ENCODE measurements around the gene C4orf51.

The C4orf51 gene

GRCh38 chr4:145763399-145763798, 83.5 kb downstream of the C4orf51 start:
- DNase-seq: no peak
- WGBS (ENCODE audit: insufficient coverage): 95% methylated on average over 4 of the region's 4 CpGs
- no peak overlapping the region for H3K27ac ChIP-seq (ENCODE audit: insufficient read depth in 1 of 2, low read depth in 1 of 2, low read length in 2 of 2, poor library complexity in 1 of 2, severe bottlenecking in 2 of 2)
- peaks cover 0 to 8% (median 3%) of the 10 kb centered on the region in 4 experiments for H3K4me1 ChIP-seq (ENCODE audit: control extremely low read depth in 1 of 4, control insufficient read depth in 4 of 4, insufficient read depth in 4 of 4, low read length in 3 of 4)
- peaks cover 0 to 8% (median 0%) of the 10 kb centered on the region in 5 experiments for H3K9me3 ChIP-seq (ENCODE audit: control extremely low read depth in 1 of 5, control insufficient read depth in 4 of 5, insufficient read depth in 2 of 5, low read depth in 1 of 5, low read length in 4 of 5)
- POLR2A ChIA-PET: no interaction called here
- H3K4me3 ChIP-seq (ENCODE audit: control insufficient read depth in 1 of 7, extremely low read depth in 1 of 7, insufficient read depth in 4 of 7, low read depth in 2 of 7, low read length in 6 of 7): no peak overlapping the region
- no peaks in the 10 kb centered on the region for H3K27me3 ChIP-seq (replicated peaks in 2 of 5; ENCODE audit: control insufficient read depth in 4 of 5, insufficient read depth in 5 of 5, low read length in 4 of 5)
- peaks cover 13 to 79% (median 51%) of the 10 kb centered on the region in 4 experiments for H3K36me3 ChIP-seq (ENCODE audit: control insufficient read depth in 4 of 4, insufficient read depth in 4 of 4, low read length in 3 of 4)
- CTCF ChIA-PET: interaction anchor here (1.5 kb wide), 1 partner anchor 47 kb away, joined by 3 read pairs; no protein-coding TSS in a partner anchor

- ChIA-PET CTCF (no interaction called here), POLR2A (no interaction called here)
- peaks cover 0 to 8% (median 0%) of the 10 kb centered on the region in 5 experiments for H3K9me3 ChIP-seq (ENCODE audit: control extremely low read depth in 1 of 5, control insufficient read depth in 4 of 5, insufficient read depth in 2 of 5, low read depth in 1 of 5, low read length in 4 of 5)
- no peak overlapping the region for H3K27ac ChIP-seq (ENCODE audit: insufficient read depth in 1 of 2, low read depth in 1 of 2, low read length in 2 of 2, poor library complexity in 1 of 2, severe bottlenecking in 2 of 2)
- H3K4me1 ChIP-seq (ENCODE audit: control extremely low read depth in 1 of 4, control insufficient read depth in 4 of 4, insufficient read depth in 4 of 4, low read length in 3 of 4): peaks cover 0 to 3% (median 0%) of the 10 kb centered on the region in 4 experiments
- WGBS (ENCODE audit: insufficient coverage): 96% methylated on average over 4 of the region's 5 CpGs
- H3K4me3 ChIP-seq (ENCODE audit: control insufficient read depth in 1 of 7, extremely low read depth in 1 of 7, insufficient read depth in 4 of 7, low read depth in 2 of 7, low read length in 6 of 7): no peak overlapping the region
- H3K36me3 ChIP-seq (ENCODE audit: control insufficient read depth in 4 of 4, insufficient read depth in 4 of 4, low read length in 3 of 4): peaks cover 14 to 65% (median 41%) of the 10 kb centered on the region in 4 experiments
- no peak for DNase-seq
- H3K27me3 ChIP-seq (replicated peaks in 2 of 5; ENCODE audit: control insufficient read depth in 4 of 5, insufficient read depth in 5 of 5, low read length in 4 of 5): no peaks in the 10 kb centered on the region
These were observed 86.3 kb downstream of the C4orf51 start for GRCh38 chr4:145766273-145766672.

GRCh38 chr4:145769450-145770037, 89.6 kb downstream of the C4orf51 start:
- ChIA-PET POLR2A (no interaction called here), CTCF (interaction anchor here (0.6 kb wide), 1 partner anchor 325 kb away, joined by 4 read pairs; no protein-coding TSS in a partner anchor)
- WGBS (ENCODE audit: insufficient coverage): no CpG with 5 or more reads among the region's 2 CpGs
- Histone ChIP-seq H3K4me3 (ENCODE audit: control insufficient read depth in 1 of 7, extremely low read depth in 1 of 7, insufficient read depth in 4 of 7, low read depth in 2 of 7, low read length in 6 of 7) (no peak overlapping the region), H3K27ac (ENCODE audit: insufficient read depth in 1 of 2, low read depth in 1 of 2, low read length in 2 of 2, poor library complexity in 1 of 2, severe bottlenecking in 2 of 2) (no peak overlapping the region), H3K27me3 (replicated peaks in 2 of 5; ENCODE audit: control insufficient read depth in 4 of 5, insufficient read depth in 5 of 5, low read length in 4 of 5) (no peaks in the 10 kb centered on the region), H3K4me1 (ENCODE audit: control extremely low read depth in 1 of 4, control insufficient read depth in 4 of 4, insufficient read depth in 4 of 4, low read length in 3 of 4) (peaks cover 0 to 3% (median 0%) of the 10 kb centered on the region in 4 experiments), H3K9me3 (ENCODE audit: control extremely low read depth in 1 of 5, control insufficient read depth in 4 of 5, insufficient read depth in 2 of 5, low read depth in 1 of 5, low read length in 4 of 5) (peaks cover 0 to 8% (median 0%) of the 10 kb centered on the region in 5 experiments), H3K36me3 (ENCODE audit: control insufficient read depth in 4 of 4, insufficient read depth in 4 of 4, low read length in 3 of 4) (peaks cover 16 to 62% (median 44%) of the 10 kb centered on the region in 4 experiments)
- peak in 1 of 3 donors; percentile 10 for DNase-seq

- Histone ChIP-seq H3K9me3 (ENCODE audit: control extremely low read depth in 1 of 5, control insufficient read depth in 4 of 5, insufficient read depth in 2 of 5, low read depth in 1 of 5, low read length in 4 of 5) (peaks cover 0 to 8% (median 0%) of the 10 kb centered on the region in 5 experiments), H3K27ac (ENCODE audit: insufficient read depth in 1 of 2, low read depth in 1 of 2, low read length in 2 of 2, poor library complexity in 1 of 2, severe bottlenecking in 2 of 2) (no peak overlapping the region), H3K4me3 (ENCODE audit: control insufficient read depth in 1 of 7, extremely low read depth in 1 of 7, insufficient read depth in 4 of 7, low read depth in 2 of 7, low read length in 6 of 7) (no peak overlapping the region), H3K36me3 (ENCODE audit: control insufficient read depth in 4 of 4, insufficient read depth in 4 of 4, low read length in 3 of 4) (peaks cover 17 to 60% (median 44%) of the 10 kb centered on the region in 4 experiments), H3K4me1 (ENCODE audit: control extremely low read depth in 1 of 4, control insufficient read depth in 4 of 4, insufficient read depth in 4 of 4, low read length in 3 of 4) (peaks cover 0 to 3% (median 0%) of the 10 kb centered on the region in 4 experiments), H3K27me3 (replicated peaks in 2 of 5; ENCODE audit: control insufficient read depth in 4 of 5, insufficient read depth in 5 of 5, low read length in 4 of 5) (no peaks in the 10 kb centered on the region)
- WGBS (ENCODE audit: insufficient coverage): no CpG with 5 or more reads among the region's 4 CpGs
- ChIA-PET CTCF (no interaction called here), POLR2A (no interaction called here)
- no peak for DNase-seq
These were observed 90.2 kb downstream of the C4orf51 start for GRCh38 chr4:145770124-145770523.

- Histone ChIP-seq H3K4me1 (ENCODE audit: control extremely low read depth in 1 of 4, control insufficient read depth in 4 of 4, insufficient read depth in 4 of 4, low read length in 3 of 4) (peaks cover 0 to 3% (median 0%) of the 10 kb centered on the region in 4 experiments), H3K4me3 (ENCODE audit: control insufficient read depth in 1 of 7, extremely low read depth in 1 of 7, insufficient read depth in 4 of 7, low read depth in 2 of 7, low read length in 6 of 7) (no peak overlapping the region), H3K36me3 (ENCODE audit: control insufficient read depth in 4 of 4, insufficient read depth in 4 of 4, low read length in 3 of 4) (peaks cover 16 to 47% (median 36%) of the 10 kb centered on the region in 4 experiments), H3K27ac (ENCODE audit: insufficient read depth in 1 of 2, low read depth in 1 of 2, low read length in 2 of 2, poor library complexity in 1 of 2, severe bottlenecking in 2 of 2) (no peak overlapping the region), H3K27me3 (replicated peaks in 2 of 5; ENCODE audit: control insufficient read depth in 4 of 5, insufficient read depth in 5 of 5, low read length in 4 of 5) (no peaks in the 10 kb centered on the region), H3K9me3 (ENCODE audit: control extremely low read depth in 1 of 5, control insufficient read depth in 4 of 5, insufficient read depth in 2 of 5, low read depth in 1 of 5, low read length in 4 of 5) (peaks cover 0 to 3% (median 0%) of the 10 kb centered on the region in 5 experiments)
- DNase-seq: no peak
- ChIA-PET POLR2A (no interaction called here), CTCF (no interaction called here)
- 100% methylated on average over 2 of the region's 2 CpGs for WGBS (ENCODE audit: insufficient coverage)
These were observed 92.4 kb downstream of the C4orf51 start for GRCh38 chr4:145772347-145772746.

GRCh38 chr4:145773581-145774234, 93.8 kb downstream of the C4orf51 start:
- CTCF ChIA-PET: interaction anchor here (0.9 to 1.0 kb wide), 2 partner anchors 9 to 24 kb away, joined by 3 to 4 read pairs; no protein-coding TSS in a partner anchor
- peaks cover 16 to 40% (median 36%) of the 10 kb centered on the region in 4 experiments for H3K36me3 ChIP-seq (ENCODE audit: control insufficient read depth in 4 of 4, insufficient read depth in 4 of 4, low read length in 3 of 4)
- no peak overlapping the region for H3K4me3 ChIP-seq (ENCODE audit: control insufficient read depth in 1 of 7, extremely low read depth in 1 of 7, insufficient read depth in 4 of 7, low read depth in 2 of 7, low read length in 6 of 7)
- no peak for DNase-seq
- WGBS (ENCODE audit: insufficient coverage): 100% methylated on average over 6 of the region's 6 CpGs
- no peak overlapping the region for H3K27ac ChIP-seq (ENCODE audit: insufficient read depth in 1 of 2, low read depth in 1 of 2, low read length in 2 of 2, poor library complexity in 1 of 2, severe bottlenecking in 2 of 2)
- peaks cover 0 to 3% (median 0%) of the 10 kb centered on the region in 4 experiments for H3K4me1 ChIP-seq (ENCODE audit: control extremely low read depth in 1 of 4, control insufficient read depth in 4 of 4, insufficient read depth in 4 of 4, low read length in 3 of 4)
- POLR2A ChIA-PET: no interaction called here
- H3K27me3 ChIP-seq (replicated peaks in 2 of 5; ENCODE audit: control insufficient read depth in 4 of 5, insufficient read depth in 5 of 5, low read length in 4 of 5): no peaks in the 10 kb centered on the region
- no peaks in the 10 kb centered on the region for H3K9me3 ChIP-seq (ENCODE audit: control extremely low read depth in 1 of 5, control insufficient read depth in 4 of 5, insufficient read depth in 2 of 5, low read depth in 1 of 5, low read length in 4 of 5)

GRCh38 chr4:145774473-145774872, 94.5 kb downstream of the C4orf51 start:
- Histone ChIP-seq H3K27me3 (replicated peaks in 2 of 5; ENCODE audit: control insufficient read depth in 4 of 5, insufficient read depth in 5 of 5, low read length in 4 of 5) (no peaks in the 10 kb centered on the region), H3K4me3 (ENCODE audit: control insufficient read depth in 1 of 7, extremely low read depth in 1 of 7, insufficient read depth in 4 of 7, low read depth in 2 of 7, low read length in 6 of 7) (no peak overlapping the region), H3K36me3 (ENCODE audit: control insufficient read depth in 4 of 4, insufficient read depth in 4 of 4, low read length in 3 of 4) (peaks cover 14 to 40% (median 37%) of the 10 kb centered on the region in 4 experiments), H3K27ac (ENCODE audit: insufficient read depth in 1 of 2, low read depth in 1 of 2, low read length in 2 of 2, poor library complexity in 1 of 2, severe bottlenecking in 2 of 2) (no peak overlapping the region), H3K9me3 (ENCODE audit: control extremely low read depth in 1 of 5, control insufficient read depth in 4 of 5, insufficient read depth in 2 of 5, low read depth in 1 of 5, low read length in 4 of 5) (no peaks in the 10 kb centered on the region), H3K4me1 (ENCODE audit: control extremely low read depth in 1 of 4, control insufficient read depth in 4 of 4, insufficient read depth in 4 of 4, low read length in 3 of 4) (peaks cover 0 to 6% (median 2%) of the 10 kb centered on the region in 4 experiments)
- ChIA-PET CTCF (no interaction called here), POLR2A (no interaction called here)
- DNase-seq: no peak
- WGBS (ENCODE audit: insufficient coverage): no CpG with 5 or more reads among the region's 6 CpGs
